GM12878 (cell line): Measurements from ENCODE around the gene EHBP1L1. TPM values are rescaled to one million over a fixed set of nuclear protein-coding genes. Genes with fewer than 3 reads are reported as not detected.

Experiments
- ATAC-seq: fragments of 200-7000 bp; cut with Tn5 transposase; 3 replicates; pipeline ENCODE4 v1.9.1; 2020; ENCODE audit warnings: mild to moderate bottlenecking, moderate library complexity
- BruUV-seq: library from RNA; stranded (reverse); fragments of 400-500 nt; replicated peaks from 2 replicates; lab custom pipeline; 2021; lab: Mats Ljungman, UMichigan
- CTCF ChIA-PET: fragments of 300-600 bp; sonication (Branson Sonifier 250); formaldehyde crosslinking; extraction: SDS; loops from one replicate; lab custom pipeline; 2021; ENCODE audit warnings: inconsistent platforms; lab: Yijun Ruan, JAX
- POLR2A ChIA-PET: fragments of 350-600 bp; formaldehyde crosslinking; extraction: SDS; loops from one replicate; lab custom pipeline; 2021; ENCODE audit warnings: inconsistent platforms; lab: Charles Lee
- RAD21 ChIA-PET: fragments of 300-600 bp; sonication (Branson Sonifier 250); formaldehyde crosslinking; loops from one replicate; lab custom pipeline; 2023; ENCODE audit warnings: antibody characterized with exemption; ENCODE audit not compliant: unreplicated experiment; lab: Charles Lee
- SMC1A ChIA-PET: fragments of 300-600 bp; sonication (Branson Sonifier 250); formaldehyde crosslinking; loops from one replicate; lab custom pipeline; 2023; ENCODE audit not compliant: unreplicated experiment, uncharacterized antibody; lab: Charles Lee
- DNase-seq: peaks from one replicate; pipeline ENCODE4 v3.0.0-alpha.2; 2011; ENCODE audit warnings: low read depth, low spot score
- FAIRE-seq: peaks from 3 replicates; lab custom pipeline; 2011; peaks lifted over from hg19 to GRCh38; lab: Jason Lieb, UNC
- H2AFZ ChIP-seq: 2 replicates; pipeline ENCODE4 v1.6.0; 2011; ENCODE audit warnings: low read depth, low read length, control low read depth; ENCODE audit not compliant: control insufficient read depth
- H3K27ac ChIP-seq: 2 replicates; pipeline ENCODE4 v1.5.1; 2011; ENCODE audit warnings: control low read depth; ENCODE audit not compliant: control insufficient read depth, insufficient read depth
- H3K27me3 ChIP-seq, 2 experiments: replicated peaks in 1 of 2; 2 replicates each; pipeline versions ENCODE4 v1.6.0 to v1.6.1; 2011; ENCODE audit warnings: low read length in 1 of 2; ENCODE audit not compliant: control insufficient read depth in 2 of 2, insufficient read depth in 2 of 2
- H3K36me3 ChIP-seq, 2 experiments: 2 replicates each; pipeline ENCODE4 v1.5.1; 2011; ENCODE audit warnings: low read length in 1 of 2; ENCODE audit not compliant: control insufficient read depth in 2 of 2, insufficient read depth in 2 of 2
- H3K4me1 ChIP-seq: 2 replicates; pipeline ENCODE4 v1.6.1; 2011; ENCODE audit warnings: mild to moderate bottlenecking, low read length, moderate library complexity, mixed read lengths; ENCODE audit not compliant: control insufficient read depth, insufficient read depth
- H3K4me2 ChIP-seq: 2 replicates; pipeline ENCODE4 v1.6.0; 2011; ENCODE audit warnings: control low read depth; ENCODE audit not compliant: control insufficient read depth, insufficient read depth
- H3K4me3 ChIP-seq: fragments of 200-600 bp; sonication (generic); 2 replicates; pipeline ENCODE4 v1.5.1; 2016
- H3K79me2 ChIP-seq: 2 replicates; pipeline ENCODE4 v1.6.0; 2011; ENCODE audit warnings: low read length; ENCODE audit not compliant: control insufficient read depth, insufficient read depth
- H3K9ac ChIP-seq: 2 replicates; pipeline ENCODE4 v1.8.0; 2011; ENCODE audit warnings: low read length, control low read depth, mixed read lengths; ENCODE audit not compliant: control insufficient read depth, insufficient read depth
- H3K9me3 ChIP-seq: replicated peaks from 3 replicates; pipeline ENCODE4 v1.5.1; 2011; ENCODE audit warnings: mild to moderate bottlenecking, low read length; ENCODE audit not compliant: control insufficient read depth, insufficient read depth
- H4K20me1 ChIP-seq: 2 replicates; pipeline ENCODE4 v1.6.0; 2011; ENCODE audit not compliant: control insufficient read depth, insufficient read depth
- ATF7 ChIP-seq: fragments of 450-650 bp; IDR thresholded peaks from 2 replicates; pipeline ENCODE4 v1.6.1; 2016; ENCODE audit warnings: low read depth, mild to moderate bottlenecking
- CREM ChIP-seq: IDR thresholded peaks from 2 replicates; pipeline ENCODE4 v1.6.1; 2014; ENCODE audit warnings: antibody characterized with exemption, low read depth
- GABPA ChIP-seq: IDR thresholded peaks from 2 replicates; pipeline ENCODE4 v1.6.1; 2014; ENCODE audit warnings: antibody characterized with exemption, low read depth, mild to moderate bottlenecking, inconsistent platforms
- IKZF2 ChIP-seq, 2 experiments: fragments of 450-650 bp; IDR thresholded peaks; 2 replicates each; pipeline ENCODE4 v1.6.1; 2017; ENCODE audit warnings: mild to moderate bottlenecking in 2 of 2, moderate library complexity in 2 of 2
- MYB ChIP-seq: fragments of 150-350 bp; IDR thresholded peaks from 2 replicates; pipeline ENCODE4 v1.6.1; 2014; ENCODE audit warnings: mild to moderate bottlenecking, low read depth, low read length, borderline replicate concordance
- NR2C1 ChIP-seq: fragments of 450-650 bp; IDR thresholded peaks from 2 replicates; pipeline ENCODE4 v1.6.1; 2017; ENCODE audit warnings: antibody characterized with exemption, mild to moderate bottlenecking, moderate library complexity
- POLR2AphosphoS2 ChIP-seq: IDR thresholded peaks from 2 replicates; pipeline ENCODE4 v1.6.1; 2011; ENCODE audit warnings: low read depth, mild to moderate bottlenecking, low read length, improper control_type of control experiment, moderate library complexity
- SIN3A ChIP-seq: IDR thresholded peaks from 2 replicates; pipeline ENCODE4 v1.6.1; 2012; ENCODE audit warnings: low read depth, low read length, improper control_type of control experiment
- YY1 ChIP-seq: IDR thresholded peaks from 2 replicates; pipeline ENCODE4 v1.6.1; 2011; ENCODE audit warnings: low read depth, mild to moderate bottlenecking, low read length
- ZSCAN29 ChIP-seq: fragments of 450-650 bp; IDR thresholded peaks from 2 replicates; pipeline ENCODE4 v1.6.1; 2017; ENCODE audit warnings: mild to moderate bottlenecking, moderate library complexity
- WGBS: methylation state at CpG from one replicate; pipeline ENCODE4 v1.1.6; 2016; ENCODE audit warnings: low lambda C conversion rate; ENCODE audit not compliant: insufficient replicate concordance, insufficient coverage; ENCODE audit errors: missing lambda C conversion rate; 5-methylcytosine and 5-hydroxymethylcytosine counted together
- in situ Hi-C: fragments of 300-500 bp; cut with MboI; formaldehyde crosslinking; loops from 9 replicates; pipeline ENCODE4 v1.14.3; 2018; ENCODE audit warnings: mixed read lengths
- intact Hi-C: fragments of 100-400 bp; cut with micrococcal nuclease; formaldehyde crosslinking; loops from one replicate; pipeline ENCODE4 v1.14.2; 2022; ENCODE audit not compliant: unreplicated experiment
- polyA plus RNA-seq, 11 experiments: library from polyadenylated mRNA; depleted of rRNA in 4 of 11; unstranded in 6 of 11; stranded (reverse) in 5 of 11; fragments of >200 nt; fragmentation: Nextera tagmentation in 4 of 11; fragmentation: Illumina TruSeq in 1 of 11; extraction: Ambion mirVana in 4 of 11; extraction: Trizol in 1 of 11; gene quantifications; 1 replicate in 1 of 11; 2 replicates in 10 of 11; pipeline versions ENCODE4 v1.2.1 to v1.2.3, GENCODE V29; 2011 to 2016; ENCODE audit warnings: inconsistent platforms in 2 of 11, missing spikeins in 2 of 11, low read depth in 1 of 11
- total RNA-seq, 4 experiments: library from RNA; depleted of rRNA in 3 of 4; stranded (reverse); fragments of >200 nt in 3 of 4; fragmentation: Illumina TruSeq in 1 of 4; extraction: Trizol in 1 of 4; gene quantifications; 2 replicates each; pipeline versions ENCODE4 v1.2.1 to v1.2.3, GENCODE V29; 2013 to 2021
- TF ChIP-seq, protein P1 (sequence below): fragments of 450-650 bp; IDR thresholded peaks from 2 replicates; pipeline ENCODE4 v1.6.1; 2017; ENCODE audit warnings: antibody characterized with exemption, mild to moderate bottlenecking, moderate library complexity
- TF ChIP-seq, protein P2 (sequence below): IDR thresholded peaks from 2 replicates; pipeline ENCODE4 v1.6.1; 2012; ENCODE audit warnings: low read length, inconsistent platforms
- TF ChIP-seq, protein P3 (sequence below): fragments of 450-650 bp; formaldehyde crosslinking; IDR thresholded peaks from 2 replicates; pipeline ENCODE4 v1.5.0; 2022; ENCODE audit warnings: mild to moderate bottlenecking, missing genetic modification characterization
- TF ChIP-seq, protein P4 (sequence below): fragments of 450-650 bp; IDR thresholded peaks from 2 replicates; pipeline ENCODE4 v1.6.1; 2016; ENCODE audit warnings: mild to moderate bottlenecking

EHBP1L1 gene
- total and polyA plus RNA-seq, 10 of the 15 experiments (the other 5 are each of a cell fraction or from before 2014, with no cell fraction given), result 0.06 to 99.4 (median 32.7) TPM

DNA sequence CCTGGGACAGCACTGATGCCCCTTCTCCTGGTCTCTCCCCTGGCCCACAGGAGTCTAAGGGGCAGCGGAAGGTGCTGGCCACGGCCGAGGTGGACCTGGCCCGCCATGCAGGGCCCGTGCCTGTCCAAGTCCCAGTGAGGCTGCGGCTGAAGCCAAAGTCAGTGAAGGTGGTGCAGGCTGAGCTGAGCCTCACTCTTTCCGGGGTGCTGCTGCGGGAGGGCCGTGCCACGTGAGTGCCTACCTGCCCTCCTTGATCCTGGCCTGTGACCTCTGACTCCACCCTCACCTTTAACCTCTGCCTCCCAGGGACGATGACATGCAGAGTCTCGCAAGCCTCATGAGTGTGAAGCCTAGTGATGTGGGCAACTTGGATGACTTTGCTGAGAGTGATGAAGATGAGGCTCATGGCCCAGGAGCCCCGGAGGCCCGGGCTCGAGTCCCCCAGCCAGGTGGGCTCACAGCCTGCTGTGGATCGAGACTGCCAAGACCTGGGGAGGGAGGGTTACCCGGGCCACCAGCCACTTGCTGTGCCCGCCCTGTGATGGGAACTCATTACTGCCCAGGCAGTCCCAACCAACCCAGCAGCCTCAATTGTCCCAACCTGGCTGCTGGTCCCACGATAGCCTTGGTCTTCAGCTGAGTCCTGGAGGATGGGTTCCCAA lies 4.3 kb downstream of the EHBP1L1 start (continued):
- TF ChIP-seq, protein P1, sequence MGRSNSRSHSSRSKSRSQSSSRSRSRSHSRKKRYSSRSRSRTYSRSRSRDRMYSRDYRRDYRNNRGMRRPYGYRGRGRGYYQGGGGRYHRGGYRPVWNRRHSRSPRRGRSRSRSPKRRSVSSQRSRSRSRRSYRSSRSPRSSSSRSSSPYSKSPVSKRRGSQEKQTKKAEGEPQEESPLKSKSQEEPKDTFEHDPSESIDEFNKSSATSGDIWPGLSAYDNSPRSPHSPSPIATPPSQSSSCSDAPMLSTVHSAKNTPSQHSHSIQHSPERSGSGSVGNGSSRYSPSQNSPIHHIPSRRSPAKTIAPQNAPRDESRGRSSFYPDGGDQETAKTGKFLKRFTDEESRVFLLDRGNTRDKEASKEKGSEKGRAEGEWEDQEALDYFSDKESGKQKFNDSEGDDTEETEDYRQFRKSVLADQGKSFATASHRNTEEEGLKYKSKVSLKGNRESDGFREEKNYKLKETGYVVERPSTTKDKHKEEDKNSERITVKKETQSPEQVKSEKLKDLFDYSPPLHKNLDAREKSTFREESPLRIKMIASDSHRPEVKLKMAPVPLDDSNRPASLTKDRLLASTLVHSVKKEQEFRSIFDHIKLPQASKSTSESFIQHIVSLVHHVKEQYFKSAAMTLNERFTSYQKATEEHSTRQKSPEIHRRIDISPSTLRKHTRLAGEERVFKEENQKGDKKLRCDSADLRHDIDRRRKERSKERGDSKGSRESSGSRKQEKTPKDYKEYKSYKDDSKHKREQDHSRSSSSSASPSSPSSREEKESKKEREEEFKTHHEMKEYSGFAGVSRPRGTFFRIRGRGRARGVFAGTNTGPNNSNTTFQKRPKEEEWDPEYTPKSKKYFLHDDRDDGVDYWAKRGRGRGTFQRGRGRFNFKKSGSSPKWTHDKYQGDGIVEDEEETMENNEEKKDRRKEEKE, result no peak

DNA sequence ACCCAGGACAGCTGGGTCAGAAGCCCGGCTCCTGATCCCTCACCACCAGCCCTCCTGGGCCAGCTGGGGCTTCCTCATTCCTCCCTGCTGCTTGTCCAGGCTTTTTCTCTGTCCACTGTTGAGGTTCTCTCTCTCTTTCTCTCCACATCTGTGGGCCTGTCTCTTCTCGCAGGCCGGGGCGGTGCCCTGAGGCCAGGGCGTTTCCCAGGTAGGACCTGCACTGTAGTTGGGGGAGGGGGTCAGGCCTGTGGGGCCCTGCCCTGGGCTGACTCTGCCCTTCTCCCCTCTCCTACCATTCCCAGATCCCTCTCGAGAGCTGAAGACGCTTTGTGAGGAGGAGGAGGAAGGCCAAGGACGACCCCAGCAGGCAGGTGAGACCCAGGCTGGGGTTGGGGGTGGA lies 4.9 kb downstream of the EHBP1L1 start:
- WGBS, result 97% methylated on average over 8 of the region's 8 CpGs
- ATAC-seq (no peak), FAIRE-seq (no peak), DNase-seq (no peak)
- BruUV-seq, result no TSS peak
- Histone ChIP-seq H3K36me3 (peaks cover 10 to 17% of the 10 kb centered on the region in 2 experiments; a peak in 3 of 4 replicates), H3K79me2 (peaks cover 33% of the 10 kb centered on the region), H3K9ac (no peak overlapping the region), H3K4me2 (no peak overlapping the region), H3K4me1 (peaks cover 18% of the 10 kb centered on the region), H3K9me3 (no peaks in the 10 kb centered on the region), H4K20me1 (no peaks in the 10 kb centered on the region; the same call in 1 of the 2 replicates), H2AFZ (no peak overlapping the region), H3K27me3 (no peaks in the 10 kb centered on the region), H3K27ac (no peak overlapping the region), H3K4me3 (no peak overlapping the region)
- intact Hi-C loops (no loop called here), in situ Hi-C loops (no loop called here)
- ChIA-PET POLR2A (interaction anchor here (0.5 kb wide), 1 partner anchor 131 kb away, joined by 3 read pairs; no protein-coding TSS in a partner anchor), RAD21 (no interaction called here), SMC1A (no interaction called here), CTCF (no interaction called here)
- TF ChIP-seq, protein P2, sequence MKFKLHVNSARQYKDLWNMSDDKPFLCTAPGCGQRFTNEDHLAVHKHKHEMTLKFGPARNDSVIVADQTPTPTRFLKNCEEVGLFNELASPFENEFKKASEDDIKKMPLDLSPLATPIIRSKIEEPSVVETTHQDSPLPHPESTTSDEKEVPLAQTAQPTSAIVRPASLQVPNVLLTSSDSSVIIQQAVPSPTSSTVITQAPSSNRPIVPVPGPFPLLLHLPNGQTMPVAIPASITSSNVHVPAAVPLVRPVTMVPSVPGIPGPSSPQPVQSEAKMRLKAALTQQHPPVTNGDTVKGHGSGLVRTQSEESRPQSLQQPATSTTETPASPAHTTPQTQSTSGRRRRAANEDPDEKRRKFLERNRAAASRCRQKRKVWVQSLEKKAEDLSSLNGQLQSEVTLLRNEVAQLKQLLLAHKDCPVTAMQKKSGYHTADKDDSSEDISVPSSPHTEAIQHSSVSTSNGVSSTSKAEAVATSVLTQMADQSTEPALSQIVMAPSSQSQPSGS, result no peak
- TF ChIP-seq ZSCAN29, result no peak
- TF ChIP-seq CREM, result no peak
- TF ChIP-seq IKZF2 (IDR thresholded peaks at IDR 0.05), result no peak
- TF ChIP-seq NR2C1, result no peak
- TF ChIP-seq POLR2AphosphoS2, result no peak
- no peak for TF ChIP-seq ATF7
- no peak for TF ChIP-seq YY1
- TF ChIP-seq SIN3A, result no peak
- TF ChIP-seq MYB, result no peak
- TF ChIP-seq, protein P3, sequence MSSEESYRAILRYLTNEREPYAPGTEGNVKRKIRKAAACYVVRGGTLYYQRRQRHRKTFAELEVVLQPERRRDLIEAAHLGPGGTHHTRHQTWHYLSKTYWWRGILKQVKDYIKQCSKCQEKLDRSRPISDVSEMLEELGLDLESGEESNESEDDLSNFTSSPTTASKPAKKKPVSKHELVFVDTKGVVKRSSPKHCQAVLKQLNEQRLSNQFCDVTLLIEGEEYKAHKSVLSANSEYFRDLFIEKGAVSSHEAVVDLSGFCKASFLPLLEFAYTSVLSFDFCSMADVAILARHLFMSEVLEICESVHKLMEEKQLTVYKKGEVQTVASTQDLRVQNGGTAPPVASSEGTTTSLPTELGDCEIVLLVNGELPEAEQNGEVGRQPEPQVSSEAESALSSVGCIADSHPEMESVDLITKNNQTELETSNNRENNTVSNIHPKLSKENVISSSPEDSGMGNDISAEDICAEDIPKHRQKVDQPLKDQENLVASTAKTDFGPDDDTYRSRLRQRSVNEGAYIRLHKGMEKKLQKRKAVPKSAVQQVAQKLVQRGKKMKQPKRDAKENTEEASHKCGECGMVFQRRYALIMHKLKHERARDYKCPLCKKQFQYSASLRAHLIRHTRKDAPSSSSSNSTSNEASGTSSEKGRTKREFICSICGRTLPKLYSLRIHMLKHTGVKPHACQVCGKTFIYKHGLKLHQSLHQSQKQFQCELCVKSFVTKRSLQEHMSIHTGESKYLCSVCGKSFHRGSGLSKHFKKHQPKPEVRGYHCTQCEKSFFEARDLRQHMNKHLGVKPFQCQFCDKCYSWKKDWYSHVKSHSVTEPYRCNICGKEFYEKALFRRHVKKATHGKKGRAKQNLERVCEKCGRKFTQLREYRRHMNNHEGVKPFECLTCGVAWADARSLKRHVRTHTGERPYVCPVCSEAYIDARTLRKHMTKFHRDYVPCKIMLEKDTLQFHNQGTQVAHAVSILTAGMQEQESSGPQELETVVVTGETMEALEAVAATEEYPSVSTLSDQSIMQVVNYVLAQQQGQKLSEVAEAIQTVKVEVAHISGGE (CRISPR knock-in tag), result no peak
- TF ChIP-seq, protein P4, sequence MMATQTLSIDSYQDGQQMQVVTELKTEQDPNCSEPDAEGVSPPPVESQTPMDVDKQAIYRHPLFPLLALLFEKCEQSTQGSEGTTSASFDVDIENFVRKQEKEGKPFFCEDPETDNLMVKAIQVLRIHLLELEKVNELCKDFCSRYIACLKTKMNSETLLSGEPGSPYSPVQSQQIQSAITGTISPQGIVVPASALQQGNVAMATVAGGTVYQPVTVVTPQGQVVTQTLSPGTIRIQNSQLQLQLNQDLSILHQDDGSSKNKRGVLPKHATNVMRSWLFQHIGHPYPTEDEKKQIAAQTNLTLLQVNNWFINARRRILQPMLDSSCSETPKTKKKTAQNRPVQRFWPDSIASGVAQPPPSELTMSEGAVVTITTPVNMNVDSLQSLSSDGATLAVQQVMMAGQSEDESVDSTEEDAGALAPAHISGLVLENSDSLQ, result no peak
- TF ChIP-seq GABPA, result no peak
